GM12878 (cell line): ENCODE data around the gene ANO2. TPM values are rescaled to one million over a fixed set of nuclear protein-coding genes. Genes with fewer than 3 reads are reported as not detected.

Experiments
- ATAC-seq: fragments of 200-7000 bp; cut with Tn5 transposase; 3 replicates; pipeline ENCODE4 v1.9.1; 2020; ENCODE audit warnings: mild to moderate bottlenecking, moderate library complexity
- BruUV-seq: library from RNA; stranded (reverse); fragments of 400-500 nt; replicated peaks from 2 replicates; lab custom pipeline; 2021; lab: Mats Ljungman, UMichigan
- CTCF ChIA-PET: fragments of 300-600 bp; sonication (Branson Sonifier 250); formaldehyde crosslinking; extraction: SDS; loops from one replicate; lab custom pipeline; 2021; ENCODE audit warnings: inconsistent platforms; lab: Yijun Ruan, JAX
- POLR2A ChIA-PET: fragments of 350-600 bp; formaldehyde crosslinking; extraction: SDS; loops from one replicate; lab custom pipeline; 2021; ENCODE audit warnings: inconsistent platforms; lab: Charles Lee
- RAD21 ChIA-PET: fragments of 300-600 bp; sonication (Branson Sonifier 250); formaldehyde crosslinking; loops from one replicate; lab custom pipeline; 2023; ENCODE audit warnings: antibody characterized with exemption; ENCODE audit not compliant: unreplicated experiment; lab: Charles Lee
- SMC1A ChIA-PET: fragments of 300-600 bp; sonication (Branson Sonifier 250); formaldehyde crosslinking; loops from one replicate; lab custom pipeline; 2023; ENCODE audit not compliant: unreplicated experiment, uncharacterized antibody; lab: Charles Lee
- DNase-seq: peaks from one replicate; pipeline ENCODE4 v3.0.0-alpha.2; 2011; ENCODE audit warnings: low read depth, low spot score
- FAIRE-seq: peaks from 3 replicates; lab custom pipeline; 2011; peaks lifted over from hg19 to GRCh38; lab: Jason Lieb, UNC
- H2AFZ ChIP-seq: 2 replicates; pipeline ENCODE4 v1.6.0; 2011; ENCODE audit warnings: low read depth, low read length, control low read depth; ENCODE audit not compliant: control insufficient read depth
- H3K27ac ChIP-seq: 2 replicates; pipeline ENCODE4 v1.5.1; 2011; ENCODE audit warnings: control low read depth; ENCODE audit not compliant: control insufficient read depth, insufficient read depth
- H3K27me3 ChIP-seq, 2 experiments: replicated peaks in 1 of 2; 2 replicates each; pipeline versions ENCODE4 v1.6.0 to v1.6.1; 2011; ENCODE audit warnings: low read length in 1 of 2; ENCODE audit not compliant: control insufficient read depth in 2 of 2, insufficient read depth in 2 of 2
- H3K36me3 ChIP-seq, 2 experiments: 2 replicates each; pipeline ENCODE4 v1.5.1; 2011; ENCODE audit warnings: low read length in 1 of 2; ENCODE audit not compliant: control insufficient read depth in 2 of 2, insufficient read depth in 2 of 2
- H3K4me1 ChIP-seq: 2 replicates; pipeline ENCODE4 v1.6.1; 2011; ENCODE audit warnings: mild to moderate bottlenecking, low read length, moderate library complexity, mixed read lengths; ENCODE audit not compliant: control insufficient read depth, insufficient read depth
- H3K4me2 ChIP-seq: 2 replicates; pipeline ENCODE4 v1.6.0; 2011; ENCODE audit warnings: control low read depth; ENCODE audit not compliant: control insufficient read depth, insufficient read depth
- H3K4me3 ChIP-seq: fragments of 200-600 bp; sonication (generic); 2 replicates; pipeline ENCODE4 v1.5.1; 2016
- H3K79me2 ChIP-seq: 2 replicates; pipeline ENCODE4 v1.6.0; 2011; ENCODE audit warnings: low read length; ENCODE audit not compliant: control insufficient read depth, insufficient read depth
- H3K9ac ChIP-seq: 2 replicates; pipeline ENCODE4 v1.8.0; 2011; ENCODE audit warnings: low read length, control low read depth, mixed read lengths; ENCODE audit not compliant: control insufficient read depth, insufficient read depth
- H3K9me3 ChIP-seq: replicated peaks from 3 replicates; pipeline ENCODE4 v1.5.1; 2011; ENCODE audit warnings: mild to moderate bottlenecking, low read length; ENCODE audit not compliant: control insufficient read depth, insufficient read depth
- H4K20me1 ChIP-seq: 2 replicates; pipeline ENCODE4 v1.6.0; 2011; ENCODE audit not compliant: control insufficient read depth, insufficient read depth
- BCL11A ChIP-seq: IDR thresholded peaks from 2 replicates; pipeline ENCODE4 v1.6.1; 2011; ENCODE audit warnings: low read depth, low read length
- BHLHE40 ChIP-seq, 2 experiments: fragments of 450-650 bp in 1 of 2; IDR thresholded peaks; 2 replicates each; pipeline ENCODE4 v1.6.1; 2011 to 2017; ENCODE audit warnings: low read depth in 2 of 2, borderline replicate concordance in 1 of 2, improper control_type of control experiment in 1 of 2, low read length in 1 of 2, mild to moderate bottlenecking in 1 of 2
- ESRRA ChIP-seq: IDR thresholded peaks from 2 replicates; pipeline ENCODE4 v1.6.1; 2012; ENCODE audit warnings: mild to moderate bottlenecking, low read length, improper control_type of control experiment
- HDGF ChIP-seq: fragments of 450-650 bp; IDR thresholded peaks from 2 replicates; pipeline ENCODE4 v1.6.1; 2016; ENCODE audit warnings: antibody characterized with exemption
- MYB ChIP-seq: fragments of 150-350 bp; IDR thresholded peaks from 2 replicates; pipeline ENCODE4 v1.6.1; 2014; ENCODE audit warnings: mild to moderate bottlenecking, low read depth, low read length, borderline replicate concordance
- NFIC ChIP-seq: IDR thresholded peaks from 2 replicates; pipeline ENCODE4 v1.6.1; 2012; ENCODE audit warnings: low read depth, mild to moderate bottlenecking, inconsistent platforms, low read length, moderate library complexity
- NFXL1 ChIP-seq: fragments of 450-650 bp; IDR thresholded peaks from 2 replicates; pipeline ENCODE4 v1.6.1; 2017; ENCODE audit warnings: antibody characterized with exemption, mild to moderate bottlenecking, borderline replicate concordance
- RAD21 ChIP-seq: IDR thresholded peaks from 2 replicates; pipeline ENCODE4 v1.6.1; 2011; ENCODE audit warnings: mild to moderate bottlenecking, low read depth, low read length, moderate library complexity; ENCODE audit not compliant: insufficient read depth
- RB1 ChIP-seq: fragments of 450-650 bp; formaldehyde crosslinking; IDR thresholded peaks from 2 replicates; pipeline ENCODE4 v1.6.1; 2017; ENCODE audit warnings: mild to moderate bottlenecking, borderline replicate concordance
- SMARCA5 ChIP-seq: fragments of 450-650 bp; IDR thresholded peaks from 2 replicates; pipeline ENCODE4 v1.6.1; 2017; ENCODE audit warnings: mild to moderate bottlenecking
- SMC3 ChIP-seq: IDR thresholded peaks from 2 replicates; pipeline ENCODE4 v1.6.1; 2011; ENCODE audit warnings: low read length, improper control_type of control experiment, borderline replicate concordance
- SREBF2 ChIP-seq: IDR thresholded peaks from 2 replicates; pipeline ENCODE4 v1.6.1; 2012; ENCODE audit warnings: mild to moderate bottlenecking, low read length
- YY1 ChIP-seq: IDR thresholded peaks from 2 replicates; pipeline ENCODE4 v1.6.1; 2011; ENCODE audit warnings: low read depth, mild to moderate bottlenecking, low read length
- WGBS: methylation state at CpG from one replicate; pipeline ENCODE4 v1.1.6; 2016; ENCODE audit warnings: low lambda C conversion rate; ENCODE audit not compliant: insufficient replicate concordance, insufficient coverage; ENCODE audit errors: missing lambda C conversion rate; 5-methylcytosine and 5-hydroxymethylcytosine counted together
- in situ Hi-C: fragments of 300-500 bp; cut with MboI; formaldehyde crosslinking; loops from 9 replicates; pipeline ENCODE4 v1.14.3; 2018; ENCODE audit warnings: mixed read lengths
- intact Hi-C: fragments of 100-400 bp; cut with micrococcal nuclease; formaldehyde crosslinking; loops from one replicate; pipeline ENCODE4 v1.14.2; 2022; ENCODE audit not compliant: unreplicated experiment
- polyA plus RNA-seq, 11 experiments: library from polyadenylated mRNA; depleted of rRNA in 4 of 11; unstranded in 6 of 11; stranded (reverse) in 5 of 11; fragments of >200 nt; fragmentation: Nextera tagmentation in 4 of 11; fragmentation: Illumina TruSeq in 1 of 11; extraction: Ambion mirVana in 4 of 11; extraction: Trizol in 1 of 11; gene quantifications; 1 replicate in 1 of 11; 2 replicates in 10 of 11; pipeline versions ENCODE4 v1.2.1 to v1.2.3, GENCODE V29; 2011 to 2016; ENCODE audit warnings: inconsistent platforms in 2 of 11, missing spikeins in 2 of 11, low read depth in 1 of 11
- total RNA-seq, 4 experiments: library from RNA; depleted of rRNA in 3 of 4; stranded (reverse); fragments of >200 nt in 3 of 4; fragmentation: Illumina TruSeq in 1 of 4; extraction: Trizol in 1 of 4; gene quantifications; 2 replicates each; pipeline versions ENCODE4 v1.2.1 to v1.2.3, GENCODE V29; 2013 to 2021
- TF ChIP-seq, protein P1 (sequence below), 3 experiments: IDR thresholded peaks in 2 of 3; conservative IDR thresholded peaks in 1 of 3; 2 replicates each; pipeline ENCODE4 v1.5.1; 2011; ENCODE audit warnings: low read depth in 3 of 3, low read length in 3 of 3, mild to moderate bottlenecking in 3 of 3, control low read depth in 2 of 3, moderate library complexity in 2 of 3, inconsistent platforms in 1 of 3, mixed read lengths in 1 of 3; ENCODE audit not compliant: control insufficient read depth in 2 of 3, insufficient read depth in 1 of 3; ENCODE audit errors: extremely low read depth in 1 of 3

Gene ANO2
- total and polyA plus RNA-seq, 10 of the 15 experiments (the other 5 are each of a cell fraction or from before 2014, with no cell fraction given): not detected

DNA sequence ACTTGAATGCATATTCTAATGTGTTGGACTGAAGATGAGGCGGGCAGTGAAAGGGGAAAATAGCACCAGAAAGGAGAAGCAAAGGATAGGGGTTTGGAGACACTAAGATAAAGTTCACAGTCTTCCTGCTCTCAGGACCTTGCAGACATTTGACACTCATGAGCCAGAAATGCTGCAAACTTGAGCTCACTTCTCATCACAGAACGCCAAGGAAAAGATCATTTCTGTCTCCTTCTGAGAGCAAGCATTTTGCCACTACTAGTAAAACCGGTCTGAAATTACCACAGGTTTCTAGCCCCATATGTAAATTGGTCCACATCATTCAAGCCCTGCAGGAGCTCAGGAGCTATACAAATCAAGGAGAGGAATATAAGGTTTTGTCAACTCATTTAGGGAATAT lies 44.6 kb upstream of the ANO2 start:
- ChIA-PET POLR2A (no interaction called here), SMC1A (interaction anchor here (1.3 to 5.4 kb wide), 6 partner anchors 15 to 295 kb away, joined by 3 to 65 read pairs (median 10); no protein-coding TSS in a partner anchor), RAD21 (interaction anchor here (2.1 to 7.2 kb wide), 3 partner anchors 49 to 295 kb away, joined by 5 to 71 read pairs (median 8); no protein-coding TSS in a partner anchor), CTCF (interaction anchor here (0.6 to 10.9 kb wide), 8 partner anchors 7 to 296 kb away, joined by 3 to 256 read pairs (median 20); no protein-coding TSS in a partner anchor)
- BruUV-seq: no TSS peak
- Histone ChIP-seq H3K79me2 (no peaks in the 10 kb centered on the region), H3K4me2 (no peak overlapping the region), H3K9ac (no peak overlapping the region), H3K4me3 (no peak overlapping the region), H3K4me1 (no peaks in the 10 kb centered on the region), H3K27me3 (peaks cover 0 to 3% of the 10 kb centered on the region in 2 experiments; a peak in 1 of 4 replicates), H4K20me1 (no peaks in the 10 kb centered on the region), H2AFZ (no peak overlapping the region), H3K36me3 (no peaks in the 10 kb centered on the region), H3K9me3 (no peaks in the 10 kb centered on the region), H3K27ac (no peak overlapping the region)
- ATAC-seq: no peak
- in situ Hi-C loops: loop anchor here (5.0 kb wide), 2 partner anchors 53 to 298 kb away; no protein-coding TSS in a partner anchor
- no peak for DNase-seq
- 10% methylated on average over 3 of the region's 3 CpGs for WGBS
- no peak for FAIRE-seq
- TF ChIP-seq SREBF2: no peak
- TF ChIP-seq NFIC: no peak
- intact Hi-C loops: loop anchor here (2.0 kb wide), 1 partner anchor 295 kb away; no protein-coding TSS in a partner anchor

DNA sequence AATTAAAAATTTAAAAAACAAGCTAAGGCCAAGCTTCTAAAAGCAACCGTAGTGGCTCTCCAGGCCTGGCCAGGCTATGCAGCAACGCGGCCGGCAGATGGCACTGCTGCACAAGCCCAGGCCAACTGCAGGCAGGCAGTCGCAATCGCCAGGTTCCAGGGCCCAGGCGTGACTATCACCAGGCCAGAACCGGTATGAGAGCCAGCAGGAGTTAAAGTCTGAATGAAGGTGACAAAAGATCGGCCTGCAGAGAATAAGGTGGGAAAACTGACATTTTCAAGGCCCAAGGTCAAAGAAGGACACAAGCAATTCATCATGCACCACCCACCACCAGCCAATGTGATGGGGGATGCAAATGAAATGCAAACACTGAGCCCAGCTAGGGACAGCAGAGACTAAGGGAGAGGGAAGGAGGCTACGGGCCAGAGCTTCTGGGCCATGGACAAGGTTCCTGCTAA lies 43.6 kb upstream of the ANO2 start:
- Histone ChIP-seq H3K27ac (no peak overlapping the region), H3K4me2 (no peak overlapping the region), H4K20me1 (no peaks in the 10 kb centered on the region), H3K9ac (no peak overlapping the region), H3K79me2 (no peaks in the 10 kb centered on the region), H3K27me3 (peaks cover 0 to under 1% of the 10 kb centered on the region in 2 experiments; a peak in 1 of 4 replicates), H3K4me3 (no peak overlapping the region), H2AFZ (no peak overlapping the region; the same call in 1 of the 2 replicates), H3K36me3 (no peaks in the 10 kb centered on the region), H3K4me1 (no peaks in the 10 kb centered on the region), H3K9me3 (no peaks in the 10 kb centered on the region)
- intact Hi-C loops (loop anchor here (1.0 to 2.0 kb wide), 2 partner anchors 52 to 296 kb away; no protein-coding TSS in a partner anchor), in situ Hi-C loops (loop anchor here (5.0 kb wide), 2 partner anchors 54 to 299 kb away; no protein-coding TSS in a partner anchor)
- ChIA-PET RAD21 (interaction anchor here (0.9 to 7.2 kb wide), 10 partner anchors 22 to 549 kb away, joined by 3 to 71 read pairs (median 4); no protein-coding TSS in a partner anchor), SMC1A (interaction anchor here (0.6 to 5.4 kb wide), 11 partner anchors 8 to 297 kb away, joined by 3 to 65 read pairs (median 7); no protein-coding TSS in a partner anchor), POLR2A (no interaction called here), CTCF (interaction anchor here (0.6 to 10.9 kb wide), 27 partner anchors 8 to 473 kb away, joined by 3 to 256 read pairs (median 4); no protein-coding TSS in a partner anchor)
- FAIRE-seq (peak; percentile 69), ATAC-seq (peak; percentile 100), DNase-seq (peak; percentile 4)
- BruUV-seq: no TSS peak
- under 1% methylated on average over 10 of the region's 10 CpGs for WGBS
- no peak for TF ChIP-seq MYB
- no peak for TF ChIP-seq BCL11A
- no peak for TF ChIP-seq NFXL1
- TF ChIP-seq ESRRA: peak; percentile 60; the same call in 1 of the 2 replicates
- TF ChIP-seq, protein P1, sequence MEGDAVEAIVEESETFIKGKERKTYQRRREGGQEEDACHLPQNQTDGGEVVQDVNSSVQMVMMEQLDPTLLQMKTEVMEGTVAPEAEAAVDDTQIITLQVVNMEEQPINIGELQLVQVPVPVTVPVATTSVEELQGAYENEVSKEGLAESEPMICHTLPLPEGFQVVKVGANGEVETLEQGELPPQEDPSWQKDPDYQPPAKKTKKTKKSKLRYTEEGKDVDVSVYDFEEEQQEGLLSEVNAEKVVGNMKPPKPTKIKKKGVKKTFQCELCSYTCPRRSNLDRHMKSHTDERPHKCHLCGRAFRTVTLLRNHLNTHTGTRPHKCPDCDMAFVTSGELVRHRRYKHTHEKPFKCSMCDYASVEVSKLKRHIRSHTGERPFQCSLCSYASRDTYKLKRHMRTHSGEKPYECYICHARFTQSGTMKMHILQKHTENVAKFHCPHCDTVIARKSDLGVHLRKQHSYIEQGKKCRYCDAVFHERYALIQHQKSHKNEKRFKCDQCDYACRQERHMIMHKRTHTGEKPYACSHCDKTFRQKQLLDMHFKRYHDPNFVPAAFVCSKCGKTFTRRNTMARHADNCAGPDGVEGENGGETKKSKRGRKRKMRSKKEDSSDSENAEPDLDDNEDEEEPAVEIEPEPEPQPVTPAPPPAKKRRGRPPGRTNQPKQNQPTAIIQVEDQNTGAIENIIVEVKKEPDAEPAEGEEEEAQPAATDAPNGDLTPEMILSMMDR (IDR thresholded peaks at IDR 0.05 in 2 of 3, conservative IDR thresholded peaks at IDR 0.05 in 1 of 3; ENCODE audit: control insufficient read depth in 2 of 3, extremely low read depth in 1 of 3, insufficient read depth in 1 of 3, low read depth in 3 of 3, low read length in 3 of 3): peak; percentile 96
- 0 out of 2 replicates have a peak, but pooled peaks have one; percentile 42 for TF ChIP-seq RB1
- peak; percentile 65; the same call in 1 of the 2 replicates for TF ChIP-seq YY1
- TF ChIP-seq SMC3: peak; percentile 90
- peak in 1 of 2 experiments; percentile 49; a peak in 1 of 4 replicates for TF ChIP-seq BHLHE40 (IDR thresholded peaks at IDR 0.05; ENCODE audit: borderline replicate concordance in 1 of 2, low read depth in 2 of 2, low read length in 1 of 2)
- 0 out of 2 replicates have a peak, but pooled peaks have one; percentile 31 for TF ChIP-seq HDGF
- TF ChIP-seq RAD21: peak; percentile 88
- TF ChIP-seq SMARCA5: 0 out of 2 replicates have a peak, but pooled peaks have one; percentile 43
